MCF 10A (cell line): ENCODE measurements around the gene REL. TPM values are rescaled to one million over a fixed set of nuclear protein-coding genes. Genes with fewer than 3 reads are reported as not detected.
"Not testable (repeated sequence)": the region's sequence is repeated elsewhere in the genome, so short reads cannot be mapped to it uniquely, and the experiment has no call there.

Source experiments
- BruUV-seq: library from RNA; stranded (reverse); fragments of 400-500 nt; replicated peaks from 2 replicates; lab custom pipeline; 2021; lab: Mats Ljungman, UMichigan
- CTCF ChIA-PET: fragments of 300-600 bp; sonication (Branson Sonifier 250); formaldehyde crosslinking; extraction: SDS; loops from one replicate; lab custom pipeline; 2021; ENCODE audit warnings: antibody characterized with exemption, inconsistent platforms; lab: Yijun Ruan, JAX
- POLR2A ChIA-PET: fragments of 300-600, 350-650 bp; sonication (Branson Sonifier 250); formaldehyde crosslinking; extraction: SDS; loops from one replicate; lab custom pipeline; 2020; ENCODE audit warnings: antibody characterized with exemption, inconsistent platforms; lab: Yijun Ruan, JAX
- DNase-seq: peaks from one replicate; pipeline ENCODE4 v3.0.0-alpha.2; 2018; ENCODE audit not compliant: unreplicated experiment
- H3K27ac Mint-ChIP-seq: one replicate; pipeline ENCODE4 v1.8.0; 2022; ENCODE audit warnings: mild to moderate bottlenecking, low read depth, mixed read lengths; ENCODE audit not compliant: unreplicated experiment
- H3K27me3 Mint-ChIP-seq: one replicate; pipeline ENCODE4 v1.8.0; 2022; ENCODE audit warnings: mixed read lengths; ENCODE audit not compliant: insufficient read depth, unreplicated experiment
- H3K36me3 Mint-ChIP-seq: one replicate; pipeline ENCODE4 v1.8.0; 2022; ENCODE audit warnings: mild to moderate bottlenecking, moderate library complexity, mixed read lengths; ENCODE audit not compliant: insufficient read depth, unreplicated experiment
- H3K4me1 Mint-ChIP-seq: one replicate; pipeline ENCODE4 v1.8.0; 2022; ENCODE audit warnings: mixed read lengths; ENCODE audit not compliant: insufficient read depth, unreplicated experiment
- H3K4me3 Mint-ChIP-seq: one replicate; pipeline ENCODE4 v1.8.0; 2022; ENCODE audit warnings: mild to moderate bottlenecking, moderate library complexity, mixed read lengths; ENCODE audit not compliant: unreplicated experiment
- H3K9me3 Mint-ChIP-seq: one replicate; pipeline ENCODE4 v1.8.0; 2022; ENCODE audit warnings: mixed read lengths; ENCODE audit not compliant: unreplicated experiment
- CTCF ChIP-seq: fragments of 200-600 bp; IDR thresholded peaks from one replicate; pipeline ENCODE4 v1.8.0; 2022; ENCODE audit warnings: antibody characterized with exemption, mild to moderate bottlenecking; ENCODE audit not compliant: unreplicated experiment
- intact Hi-C: fragments of 100-400 bp; cut with micrococcal nuclease; formaldehyde crosslinking; loops from 2 replicates; pipeline ENCODE4 v1.14.1; 2022
- total RNA-seq: library from RNA; stranded (reverse); gene quantifications from 2 replicates; pipeline ENCODE4 v1.2.3, GENCODE V29; 2022

The REL gene
- total RNA-seq, 1 experiment from 2014 or later, result 11.3 TPM

DNA sequence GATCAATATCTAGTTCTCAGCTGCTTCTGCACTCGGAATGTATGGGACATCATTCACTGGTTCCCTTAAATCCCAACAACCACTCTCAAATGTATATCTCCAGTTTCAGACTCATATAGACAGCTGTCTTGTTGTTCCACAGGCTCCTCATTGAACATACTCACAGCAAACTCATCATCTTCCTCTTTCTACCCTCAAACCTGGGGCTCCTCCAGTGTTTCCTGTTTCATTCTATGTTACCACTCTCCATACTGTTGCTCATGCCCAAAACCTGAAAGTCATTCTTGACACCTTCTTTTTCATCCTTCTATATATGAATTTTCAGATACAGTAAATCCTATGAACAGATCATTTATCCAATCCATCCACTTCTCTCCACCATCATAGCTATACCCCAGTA, 18.7 kb upstream of the REL start:
- DNase-seq, result no peak
- TF ChIP-seq CTCF, result no peak
- ChIA-PET POLR2A (interaction anchor here (0.6 kb wide), 1 partner anchor 20 kb away, joined by 3 read pairs; no protein-coding TSS in a partner anchor), CTCF (no interaction called here)
- H3K27me3 Mint-ChIP-seq, result no peaks in the 10 kb centered on the region
- H3K36me3 Mint-ChIP-seq, result no peaks in the 10 kb centered on the region
- peaks cover 8% of the 10 kb centered on the region for H3K4me1 Mint-ChIP-seq
- no TSS peak for BruUV-seq
- H3K27ac Mint-ChIP-seq, result no peak overlapping the region
- H3K4me3 Mint-ChIP-seq, result no peak overlapping the region
- intact Hi-C loops, result no loop called here
- peaks cover 7% of the 10 kb centered on the region for H3K9me3 Mint-ChIP-seq

- H3K9me3 Mint-ChIP-seq, H3K4me1 Mint-ChIP-seq, intact Hi-C loops, H3K27ac Mint-ChIP-seq, H3K36me3 Mint-ChIP-seq, H3K27me3 Mint-ChIP-seq, BruUV-seq, H3K4me3 Mint-ChIP-seq, DNase-seq, CTCF ChIA-PET: not testable (repeated sequence)
- POLR2A ChIA-PET, result interaction anchor here (1.0 kb wide), 1 partner anchor 14 kb away, joined by 3 read pairs; no protein-coding TSS in a partner anchor
These were observed 16.0 kb upstream of the REL start for GRCh38 chr2:60865361-60865760.

- POLR2A ChIA-PET, result interaction anchor here (0.6 to 1.6 kb wide), 2 partner anchors 15 to 132 kb away, joined by 3 to 5 read pairs; no protein-coding TSS in a partner anchor
- intact Hi-C loops, result no loop called here
These were observed 14.4 kb upstream of the REL start for GRCh38 chr2:60867007-60867406.

DNA sequence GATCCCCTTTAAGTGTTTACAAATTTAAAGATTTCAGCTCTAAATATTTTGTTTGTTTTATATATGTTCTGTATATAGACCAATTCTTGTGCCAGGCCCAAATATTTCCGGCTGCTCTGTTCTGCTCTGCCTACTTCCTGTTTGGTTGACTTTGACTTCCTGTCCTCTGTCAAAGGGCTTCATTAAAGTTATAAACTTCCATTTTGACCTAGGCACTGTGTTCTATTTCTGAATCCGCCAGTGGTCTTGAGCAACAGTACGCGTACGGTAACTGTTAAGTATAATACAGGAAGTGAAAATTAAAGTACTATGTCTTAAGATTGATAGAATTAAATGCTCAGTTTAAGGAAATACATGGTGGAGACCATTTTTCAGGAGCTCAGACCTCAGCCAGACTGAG, 13.5 kb upstream of the REL start:
- DNase-seq, result no peak
- Mint-ChIP-seq H3K9me3 (no peaks in the 10 kb centered on the region), H3K4me1 (no peaks in the 10 kb centered on the region), H3K4me3 (no peak overlapping the region), H3K27ac (no peak overlapping the region), H3K27me3 (no peaks in the 10 kb centered on the region), H3K36me3 (no peaks in the 10 kb centered on the region)
- BruUV-seq, result no TSS peak
- ChIA-PET CTCF (interaction anchor here (0.6 kb wide), 1 partner anchor 228 kb away, joined by 3 read pairs; no protein-coding TSS in a partner anchor), POLR2A (interaction anchor here (0.6 to 1.6 kb wide), 2 partner anchors 15 to 131 kb away, joined by 3 to 5 read pairs; no protein-coding TSS in a partner anchor)
- intact Hi-C loops, result no loop called here
- TF ChIP-seq CTCF, result no peak

More at GRCh38 chr2:60867007-60867406, 14.4 kb upstream of the REL start:
- Mint-ChIP-seq H3K27ac (no peak overlapping the region), H3K4me1 (peaks cover 1% of the 10 kb centered on the region), H3K36me3 (no peaks in the 10 kb centered on the region), H3K27me3 (no peaks in the 10 kb centered on the region), H3K9me3 (peaks cover 2% of the 10 kb centered on the region), H3K4me3 (no peak overlapping the region)
- no peak for DNase-seq
- no peak for TF ChIP-seq CTCF
- CTCF ChIA-PET, result interaction anchor here (0.6 kb wide), 1 partner anchor 69 kb away, joined by 4 read pairs; no protein-coding TSS in a partner anchor
- no TSS peak for BruUV-seq
